ENCODE data around the gene ZBTB7C.

The ZBTB7C gene

DNA sequence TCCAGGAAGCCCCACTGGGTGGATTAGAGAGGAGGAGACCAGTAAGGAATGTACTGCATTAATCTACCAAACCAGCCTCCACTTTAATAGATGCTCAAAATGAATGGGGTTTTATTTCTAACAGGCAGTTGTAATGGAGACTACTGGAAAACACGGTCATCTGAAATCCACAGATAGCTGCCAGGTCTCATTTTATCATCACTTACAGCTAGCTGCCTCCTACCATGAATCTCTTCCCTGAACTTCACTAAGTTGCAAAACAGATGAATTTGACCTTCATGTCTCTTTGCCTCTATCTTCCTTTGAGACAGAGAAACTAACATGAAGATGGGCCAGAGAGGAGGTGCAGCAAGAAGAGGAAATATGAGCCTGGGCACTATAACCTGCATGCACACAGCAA is 21.9 kb downstream of the ZBTB7C start:
- no peak for DNase-seq (ENCODE audit: low spot score)
- no peak for TF ChIP-seq CTCF (IDR thresholded peaks at IDR 0.05; ENCODE audit: extremely low read depth, missing control alignments)

GRCh38 chr18:48385596-48385995 is 23.6 kb downstream of the ZBTB7C start:
- no peak for DNase-seq (ENCODE audit: low spot score)
- no peak for TF ChIP-seq CTCF (IDR thresholded peaks at IDR 0.05; ENCODE audit: extremely low read depth, missing control alignments)

- DNase-seq (ENCODE audit: low spot score): no peak
- TF ChIP-seq CTCF (IDR thresholded peaks at IDR 0.05; ENCODE audit: extremely low read depth, missing control alignments): no peak
Measured at GRCh38 chr18:48376934-48377333, 32.2 kb downstream of the ZBTB7C start.

- TF ChIP-seq CTCF (IDR thresholded peaks at IDR 0.05; ENCODE audit: extremely low read depth, missing control alignments): no peak
- no peak for DNase-seq (ENCODE audit: low spot score)
Measured at GRCh38 chr18:48376406-48376805, 32.8 kb downstream of the ZBTB7C start.

DNA sequence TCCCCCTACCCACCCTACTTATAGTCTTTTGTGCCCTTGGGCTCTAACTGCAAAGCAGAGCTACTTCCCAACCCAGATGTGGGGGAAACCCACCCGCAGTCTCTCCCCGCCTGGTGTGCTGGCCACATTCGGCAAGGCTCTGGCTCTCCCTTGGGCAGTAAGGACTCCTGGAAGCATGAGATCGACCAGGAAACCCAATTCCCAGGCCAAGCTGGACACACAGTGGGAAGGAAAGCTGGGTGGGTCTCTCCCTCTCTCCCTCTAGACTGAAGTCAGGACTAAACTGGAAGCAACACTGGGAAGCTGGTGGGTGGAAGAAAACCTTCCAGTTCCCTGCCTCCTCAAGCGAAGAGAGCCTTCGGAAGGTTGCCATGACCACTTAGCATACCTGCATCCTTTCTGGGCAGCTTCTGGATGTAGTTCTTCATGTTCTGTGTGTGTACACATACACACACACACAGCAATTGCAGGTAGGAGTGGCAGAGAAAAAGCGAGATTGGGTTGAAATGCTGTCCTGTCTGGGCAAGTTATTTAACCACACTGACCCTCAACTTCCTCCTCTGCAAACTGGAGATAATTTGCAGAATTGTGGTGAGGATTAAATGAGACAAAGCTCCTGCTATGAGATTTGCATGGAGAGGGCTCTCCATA is 33.9 kb downstream of the ZBTB7C start:
- DNase-seq (ENCODE audit: low spot score): no peak
- no peak for TF ChIP-seq CTCF (IDR thresholded peaks at IDR 0.05; ENCODE audit: extremely low read depth, missing control alignments)

GRCh38 chr18:48374423-48375149 is 34.6 kb downstream of the ZBTB7C start:
- TF ChIP-seq CTCF (IDR thresholded peaks at IDR 0.05; ENCODE audit: extremely low read depth, missing control alignments): no peak
- DNase-seq (ENCODE audit: low spot score): no peak

DNA sequence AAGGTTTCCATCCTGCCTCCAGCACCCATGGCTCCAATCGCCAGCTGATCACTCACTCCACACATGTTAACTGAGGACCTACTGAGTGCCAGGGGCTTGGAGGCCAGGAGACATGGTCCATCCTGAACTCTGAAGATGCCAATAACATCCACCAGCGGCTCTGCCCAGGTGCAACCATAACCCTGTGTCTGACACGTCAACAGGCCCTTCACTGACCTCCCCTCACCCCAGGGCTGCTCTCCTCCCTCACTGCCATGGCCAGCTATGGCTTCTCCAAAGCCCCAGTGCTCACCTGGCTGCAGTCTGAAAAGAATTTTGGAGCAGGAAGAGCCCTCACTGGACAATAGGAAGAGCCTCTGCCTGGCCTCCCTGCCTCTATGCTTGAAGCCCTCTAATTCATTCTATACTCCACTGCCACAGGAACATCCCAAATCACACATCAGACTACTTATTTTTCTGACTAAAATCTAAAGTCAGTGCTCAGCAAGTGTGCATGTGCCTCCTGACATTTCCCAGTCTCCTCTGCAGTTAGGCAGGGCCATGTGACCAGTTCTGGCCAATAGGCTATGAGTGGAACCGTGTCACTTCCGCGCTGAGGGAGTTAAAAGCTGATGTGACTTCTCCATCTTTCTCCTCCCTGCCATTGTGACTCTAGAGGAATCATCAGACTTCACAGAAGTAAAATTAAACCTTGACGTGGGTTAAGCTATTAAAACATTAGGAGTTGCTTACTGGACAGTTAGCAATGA is 37.2 kb downstream of the ZBTB7C start:
- TF ChIP-seq CTCF (IDR thresholded peaks at IDR 0.05; ENCODE audit: extremely low read depth, missing control alignments): no peak
- DNase-seq (ENCODE audit: low spot score): no peak
